Activated T-helper 1 cell treated with Interleukin-2 at 50 U/mL for 16 hours (primary cell): Measurements from ENCODE around the gene CCDC179.

Experiments
- DNase-seq: peaks from one replicate; pipeline ENCODE4 v3.0.0-alpha.2; 2020; ENCODE audit warnings: low read depth

The CCDC179 gene

GRCh38 chr11:22807855-22808570, 52.3 kb downstream of the CCDC179 start:
- DNase-seq: no peak

GRCh38 chr11:22807391-22807790, 52.9 kb downstream of the CCDC179 start:
- DNase-seq: no peak

- DNase-seq: no peak
Measured at GRCh38 chr11:22802861-22803260, 57.4 kb downstream of the CCDC179 start.

GRCh38 chr11:22800482-22800881, 59.8 kb downstream of the CCDC179 start:
- no peak for DNase-seq

- DNase-seq: no peak
Measured at GRCh38 chr11:22798901-22799300, 61.4 kb downstream of the CCDC179 start.

GRCh38 chr11:22797047-22797446, 63.2 kb downstream of the CCDC179 start:
- DNase-seq: no peak
